Colonic mucosa (tissue), 4 donors: Measurements from ENCODE around the gene RAD17. TPM values are rescaled to one million over a fixed set of nuclear protein-coding genes. Genes with fewer than 3 reads are reported as not detected.

Source experiments
- DNase-seq: peaks from one replicate; pipeline ENCODE4 v3.0.0-alpha.2; 2020
- H3K27ac ChIP-seq: fragments of 200-600 bp; one replicate; pipeline ENCODE4 v1.8.0; 2021
- H3K27me3 ChIP-seq: fragments of 200-600 bp; one replicate; pipeline ENCODE4 v1.8.0; 2021
- H3K36me3 ChIP-seq: fragments of 200-600 bp; one replicate; pipeline ENCODE4 v1.8.0; 2021
- H3K4me1 ChIP-seq: fragments of 200-600 bp; one replicate; pipeline ENCODE4 v1.8.0; 2021; ENCODE audit warnings: mild to moderate bottlenecking
- H3K4me3 ChIP-seq: fragments of 200-600 bp; one replicate; pipeline ENCODE4 v1.8.0; 2021
- H3K9ac ChIP-seq, 2 donors: one replicate each; pipeline ENCODE4 v1.7.0; 2013; ENCODE audit warnings: control low read depth in 2 of 2, low read depth in 2 of 2, low read length in 2 of 2
- H3K9me3 ChIP-seq: fragments of 200-600 bp; one replicate; pipeline ENCODE4 v1.8.0; 2021
- intact Hi-C: fragments of 100-400 bp; cut with DNase I; formaldehyde crosslinking; loops from one replicate; pipeline ENCODE4 v1.14.1; 2022
- total RNA-seq, 2 donors: library from RNA; stranded (reverse); fragmentation: NEBNext Ultra II Directional in 1 of 2; extraction: Animal tissue kit (Norgen Biotek cat#: 25700) in 1 of 2; gene quantifications; one replicate each; pipeline ENCODE4 v1.2.1, GENCODE V29; 2021
- TF ChIP-seq, protein P1 (sequence below): fragments of 200-600 bp; IDR thresholded peaks from one replicate; pipeline ENCODE4 v1.8.0; 2022; ENCODE audit warnings: antibody characterized with exemption, mild to moderate bottlenecking
- donor health status: healthy.
- donor health status: DM: no; HTN: no; CAD: no.
- donor health status: DM: no; HTN: no; CAD: no.

Gene RAD17
- total RNA-seq, 2 donors from 2014 or later, result 16.7 to 17.9 TPM

DNA sequence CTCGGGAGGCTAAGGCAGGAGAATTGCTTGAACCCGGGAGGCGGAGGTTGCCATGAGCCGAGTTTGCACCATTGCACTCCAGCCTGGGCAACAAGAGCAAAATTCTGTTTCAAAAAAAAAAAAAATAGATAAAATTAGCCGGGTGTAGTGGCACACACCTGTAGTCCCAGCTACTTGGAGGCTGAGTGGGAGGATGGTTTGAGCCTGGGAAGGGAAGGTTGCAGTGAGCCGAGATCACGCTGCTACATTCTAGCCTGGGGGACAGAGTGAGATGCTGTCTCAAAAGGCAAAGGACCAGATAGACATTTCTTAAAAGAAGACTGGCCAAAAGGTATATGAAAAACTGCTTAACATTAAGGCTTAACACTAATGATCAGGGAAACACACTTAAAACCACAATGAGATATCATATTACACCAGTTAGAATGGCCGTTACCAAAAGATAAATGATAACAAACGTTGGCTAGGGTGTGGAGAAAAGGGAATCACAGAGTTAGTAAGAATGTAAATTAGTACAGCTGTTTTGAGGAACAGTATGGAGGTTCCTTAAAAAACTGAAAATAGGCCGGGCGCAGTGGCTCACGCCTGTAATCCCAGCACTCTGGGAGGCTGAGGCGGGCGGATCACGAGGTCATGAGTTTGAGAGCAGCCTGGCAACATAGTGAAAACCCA lies 35.2 kb downstream of the RAD17 start:
- no peak overlapping the region for H3K27ac ChIP-seq
- no peak overlapping the region for H3K9ac ChIP-seq
- no peaks in the 10 kb centered on the region for H3K27me3 ChIP-seq
- no peaks in the 10 kb centered on the region for H3K9me3 ChIP-seq
- TF ChIP-seq, protein P1, sequence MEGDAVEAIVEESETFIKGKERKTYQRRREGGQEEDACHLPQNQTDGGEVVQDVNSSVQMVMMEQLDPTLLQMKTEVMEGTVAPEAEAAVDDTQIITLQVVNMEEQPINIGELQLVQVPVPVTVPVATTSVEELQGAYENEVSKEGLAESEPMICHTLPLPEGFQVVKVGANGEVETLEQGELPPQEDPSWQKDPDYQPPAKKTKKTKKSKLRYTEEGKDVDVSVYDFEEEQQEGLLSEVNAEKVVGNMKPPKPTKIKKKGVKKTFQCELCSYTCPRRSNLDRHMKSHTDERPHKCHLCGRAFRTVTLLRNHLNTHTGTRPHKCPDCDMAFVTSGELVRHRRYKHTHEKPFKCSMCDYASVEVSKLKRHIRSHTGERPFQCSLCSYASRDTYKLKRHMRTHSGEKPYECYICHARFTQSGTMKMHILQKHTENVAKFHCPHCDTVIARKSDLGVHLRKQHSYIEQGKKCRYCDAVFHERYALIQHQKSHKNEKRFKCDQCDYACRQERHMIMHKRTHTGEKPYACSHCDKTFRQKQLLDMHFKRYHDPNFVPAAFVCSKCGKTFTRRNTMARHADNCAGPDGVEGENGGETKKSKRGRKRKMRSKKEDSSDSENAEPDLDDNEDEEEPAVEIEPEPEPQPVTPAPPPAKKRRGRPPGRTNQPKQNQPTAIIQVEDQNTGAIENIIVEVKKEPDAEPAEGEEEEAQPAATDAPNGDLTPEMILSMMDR, result no peak
- no peaks in the 10 kb centered on the region for H3K36me3 ChIP-seq
- DNase-seq, result no peak
- H3K4me3 ChIP-seq, result no peak overlapping the region
- intact Hi-C loops, result no loop called here
- H3K4me1 ChIP-seq, result no peaks in the 10 kb centered on the region

GRCh38 chr5:69414885-69415583 lies 45.4 kb downstream of the RAD17 start, which contains the start of gene MARVELD2:
MARVELD2 (plus strand) TSS chr5:69415116; CDS start chr5:69419386, 4,270 bp downstream.
- DNase-seq, result peak; percentile 94
- Histone ChIP-seq H3K27me3 (no peaks in the 10 kb centered on the region), H3K9me3 (no peaks in the 10 kb centered on the region), H3K4me1 (no peaks in the 10 kb centered on the region), H3K36me3 (no peaks in the 10 kb centered on the region), H3K4me3 (peak within 1 kb of the TSS; percentile 70), H3K9ac (peak within 1 kb of the TSS; percentile 86 to 93), H3K27ac (peak within 1 kb of the TSS; percentile 91)
- intact Hi-C loops, result loop anchor here (10.0 kb wide), 1 partner anchor 80 kb away; the partner anchor contains the start of gene OCLN
- TF ChIP-seq, protein P1, result peak; percentile 41

- peak overlapping the region; percentile 91 for H3K27ac ChIP-seq
- H3K27me3 ChIP-seq, result no peaks in the 10 kb centered on the region
- H3K4me1 ChIP-seq, result no peaks in the 10 kb centered on the region
- H3K36me3 ChIP-seq, result no peaks in the 10 kb centered on the region
- peak overlapping the region; percentile 86 to 93 for H3K9ac ChIP-seq
- intact Hi-C loops, result loop anchor here (10.0 kb wide), 1 partner anchor 79 kb away; the partner anchor contains the start of gene OCLN
- H3K4me3 ChIP-seq, result peak overlapping the region; percentile 70
- TF ChIP-seq, protein P1, result no peak
- H3K9me3 ChIP-seq, result no peaks in the 10 kb centered on the region
- peak; percentile 53 for DNase-seq
These were observed 46.0 kb downstream of the RAD17 start for GRCh38 chr5:69415584-69415958.

- Histone ChIP-seq H3K4me3 (peak overlapping the region; percentile 70), H3K9me3 (no peaks in the 10 kb centered on the region), H3K27ac (no peak overlapping the region)
These were observed 46.6 kb downstream of the RAD17 start for GRCh38 chr5:69416180-69416579.

DNA sequence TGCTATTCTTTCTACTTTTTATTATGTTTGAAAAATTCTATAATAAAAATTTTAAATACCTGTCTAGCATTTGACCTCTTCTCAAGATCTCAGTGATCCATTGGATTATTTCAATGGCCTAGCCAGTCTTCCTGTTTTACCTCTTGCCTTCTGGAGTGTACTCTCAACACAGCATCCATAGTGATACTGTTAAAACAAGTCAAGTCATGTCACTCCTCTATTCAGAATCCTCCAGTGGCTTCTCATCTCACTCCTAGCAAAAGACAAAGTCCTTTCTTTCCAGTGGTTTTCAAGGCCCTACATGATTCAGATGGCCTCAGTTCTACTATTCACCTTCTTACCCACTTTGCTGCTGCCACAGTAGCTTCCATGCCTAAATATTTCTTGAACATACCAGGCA lies 47.1 kb downstream of the RAD17 start:
- H3K36me3 ChIP-seq, result no peaks in the 10 kb centered on the region
- H3K4me3 ChIP-seq, result peak overlapping the region; percentile 70
- no peaks in the 10 kb centered on the region for H3K27me3 ChIP-seq
- TF ChIP-seq, protein P1, result no peak
- no peak overlapping the region for H3K27ac ChIP-seq
- no peak for DNase-seq
- H3K9ac ChIP-seq, result peak overlapping the region in 1 of 2 donors; percentile 19
- H3K4me1 ChIP-seq, result no peaks in the 10 kb centered on the region
- no peaks in the 10 kb centered on the region for H3K9me3 ChIP-seq
- intact Hi-C loops, result loop anchor here (10.0 kb wide), 1 partner anchor 78 kb away; the partner anchor contains the start of gene OCLN

More at GRCh38 chr5:69416180-69416579, 46.6 kb downstream of the RAD17 start:
- intact Hi-C loops, result loop anchor here (10.0 kb wide), 1 partner anchor 79 kb away; the partner anchor contains the start of gene OCLN
- Histone ChIP-seq H3K27me3 (no peaks in the 10 kb centered on the region), H3K36me3 (no peaks in the 10 kb centered on the region), H3K4me1 (no peaks in the 10 kb centered on the region), H3K9ac (peak overlapping the region in 1 of 2 donors; percentile 93)
- DNase-seq, result no peak
- TF ChIP-seq, protein P1, result no peak
